Esophagus muscularis mucosa (tissue), 4 donors: ENCODE data around the gene NOX3. TPM values are rescaled to one million over a fixed set of nuclear protein-coding genes. Genes with fewer than 3 reads are reported as not detected.

Experiments
- DNase-seq: peaks from one replicate; pipeline ENCODE4 v3.0.0-alpha.2; 2017; ENCODE audit errors: extremely low spot score
- H3K27ac ChIP-seq, 4 donors: fragments of 200-600 bp; sonication (generic); replicated peaks in 1 of 4; 1 replicate in 3 of 4; 2 replicates in 1 of 4; pipeline ENCODE4 v1.5.1; 2016 to 2019; ENCODE audit warnings: mild to moderate bottlenecking in 1 of 4
- H3K27me3 ChIP-seq, 4 donors: fragments of 200-600 bp; sonication (generic); one replicate each; pipeline versions ENCODE4 v1.5.1 to v1.6.0; 2016 to 2019
- H3K36me3 ChIP-seq, 4 donors: fragments of 200-600 bp; sonication (generic); one replicate each; pipeline ENCODE4 v1.5.1; 2016 to 2019
- H3K4me1 ChIP-seq, 4 donors: fragments of 200-600 bp; sonication (generic); one replicate each; pipeline ENCODE4 v1.5.1; 2016 to 2019
- H3K4me3 ChIP-seq, 4 donors: fragments of 200-600 bp; sonication (generic); 1 replicate in 2 of 4; 2 replicates in 2 of 4; pipeline ENCODE4 v1.5.1; 2016 to 2019; ENCODE audit warnings: mild to moderate bottlenecking in 4 of 4, moderate library complexity in 1 of 4
- H3K9me3 ChIP-seq, 4 donors: fragments of 200-600 bp; sonication (generic); 1 replicate in 3 of 4; 2 replicates in 1 of 4; pipeline ENCODE4 v1.5.1; 2016 to 2019
- CTCF ChIP-seq, 3 experiments: fragments of 200-600 bp in 2 of 3; fragments of 450-650 bp in 1 of 3; sonication (generic) in 2 of 3; IDR thresholded peaks; one replicate each; pipeline ENCODE4 v1.5.1; 2017 to 2019; ENCODE audit warnings: antibody characterized with exemption in 3 of 3, mild to moderate bottlenecking in 2 of 3, moderate library complexity in 1 of 3
- EP300 ChIP-seq: sonication (generic); formaldehyde crosslinking; IDR thresholded peaks from one replicate; pipeline ENCODE4 v1.6.1; 2017; ENCODE audit warnings: antibody characterized with exemption
- POLR2A ChIP-seq: fragments of 450-650 bp; IDR thresholded peaks from one replicate; pipeline ENCODE4 v1.6.1; 2017; ENCODE audit warnings: antibody characterized with exemption, moderate library complexity, mild to moderate bottlenecking, low read depth
- POLR2AphosphoS5 ChIP-seq, 2 donors: sonication (generic); formaldehyde crosslinking; IDR thresholded peaks; one replicate each; pipeline ENCODE4 v1.6.1; 2017; ENCODE audit warnings: antibody characterized with exemption in 2 of 2
- WGBS: methylation state at CpG from one replicate; pipeline ENCODE4 v1.1.5; 2018; 5-methylcytosine and 5-hydroxymethylcytosine counted together
- intact Hi-C: fragments of 100-400 bp; cut with DNase I; formaldehyde crosslinking; loops from one replicate; pipeline ENCODE4 v1.15.1; 2023
- total RNA-seq, 4 donors: library from RNA; depleted of rRNA; stranded (reverse); fragments of >200 nt; gene quantifications; one replicate each; pipeline versions ENCODE4 v1.1.0 to v1.2.1, GENCODE V29; 2016

The NOX3 gene
- total RNA-seq, 4 donors from 2014 or later, result not detected

GRCh38 chr6:155352811-155353210 is 102.8 kb downstream of the NOX3 start:
- DNase-seq, result no peak
- no peaks in the 10 kb centered on the region for H3K27me3 ChIP-seq
- no peaks in the 10 kb centered on the region for H3K36me3 ChIP-seq
- TF ChIP-seq POLR2A (no peak), CTCF (IDR thresholded peaks at IDR 0.05) (no peak), EP300 (no peak), POLR2AphosphoS5 (IDR thresholded peaks at IDR 0.05) (no peak)
- intact Hi-C loops, result no loop called here
- H3K27ac ChIP-seq, result no peak overlapping the region
- no peak overlapping the region for H3K4me3 ChIP-seq
- H3K4me1 ChIP-seq, result no peaks in the 10 kb centered on the region
- H3K9me3 ChIP-seq, result peaks cover 0 to 24% (median 10%) of the 10 kb centered on the region in 4 donors

GRCh38 chr6:155352130-155352420 is 103.6 kb downstream of the NOX3 start:
- no peak overlapping the region for H3K27ac ChIP-seq
- TF ChIP-seq EP300, result no peak
- TF ChIP-seq POLR2AphosphoS5 (IDR thresholded peaks at IDR 0.05), result no peak
- no peak for TF ChIP-seq POLR2A
- no peak for TF ChIP-seq CTCF (IDR thresholded peaks at IDR 0.05)
- WGBS, result 93% methylated on average over 4 of the region's 4 CpGs
- no peaks in the 10 kb centered on the region for H3K27me3 ChIP-seq
- DNase-seq, result no peak
- intact Hi-C loops, result no loop called here
- peaks cover 0 to 32% (median 12%) of the 10 kb centered on the region in 4 donors for H3K9me3 ChIP-seq
- no peaks in the 10 kb centered on the region for H3K36me3 ChIP-seq
- H3K4me1 ChIP-seq, result no peaks in the 10 kb centered on the region
- H3K4me3 ChIP-seq, result no peak overlapping the region

- 94% methylated on average over 5 of the region's 5 CpGs for WGBS
- Histone ChIP-seq H3K27me3 (no peaks in the 10 kb centered on the region), H3K9me3 (peaks cover 0 to 36% (median 13%) of the 10 kb centered on the region in 4 donors), H3K4me3 (no peak overlapping the region), H3K4me1 (no peaks in the 10 kb centered on the region), H3K27ac (no peak overlapping the region), H3K36me3 (no peaks in the 10 kb centered on the region)
- no peak for TF ChIP-seq POLR2A
- TF ChIP-seq CTCF (IDR thresholded peaks at IDR 0.05), result no peak
- no peak for TF ChIP-seq POLR2AphosphoS5 (IDR thresholded peaks at IDR 0.05)
- TF ChIP-seq EP300, result no peak
- intact Hi-C loops, result no loop called here
- DNase-seq, result no peak
Measured at GRCh38 chr6:155351273-155352129, 104.1 kb downstream of the NOX3 start.

- no peaks in the 10 kb centered on the region for H3K36me3 ChIP-seq
- 97% methylated on average over 6 of the region's 6 CpGs for WGBS
- no peak overlapping the region for H3K27ac ChIP-seq
- no peaks in the 10 kb centered on the region for H3K27me3 ChIP-seq
- intact Hi-C loops, result no loop called here
- no peak for DNase-seq
- TF ChIP-seq POLR2AphosphoS5 (IDR thresholded peaks at IDR 0.05) (no peak), POLR2A (no peak), CTCF (IDR thresholded peaks at IDR 0.05) (no peak), EP300 (no peak)
- no peaks in the 10 kb centered on the region for H3K4me1 ChIP-seq
- no peak overlapping the region for H3K4me3 ChIP-seq
- peaks cover 0 to 47% (median 15%) of the 10 kb centered on the region in 4 donors for H3K9me3 ChIP-seq
Measured at GRCh38 chr6:155349956-155350355, 105.7 kb downstream of the NOX3 start.

- 100% methylated on average over 2 of the region's 2 CpGs for WGBS
- Histone ChIP-seq H3K9me3 (peaks cover 0 to 41% (median 13%) of the 10 kb centered on the region in 4 donors), H3K27me3 (no peaks in the 10 kb centered on the region), H3K27ac (no peak overlapping the region), H3K4me1 (no peaks in the 10 kb centered on the region), H3K36me3 (no peaks in the 10 kb centered on the region), H3K4me3 (no peak overlapping the region)
- no peak for DNase-seq
- intact Hi-C loops, result no loop called here
- TF ChIP-seq POLR2AphosphoS5 (IDR thresholded peaks at IDR 0.05) (no peak), EP300 (no peak), CTCF (IDR thresholded peaks at IDR 0.05) (no peak), POLR2A (no peak)
Measured at GRCh38 chr6:155349129-155349528, 106.5 kb downstream of the NOX3 start.
